Activated CD4-positive, alpha-beta T cell treated with anti-CD3 and anti-CD28 coated beads, Interleukin-2, amount 50 U/mL, for 24 hours (primary cell): Measurements from ENCODE around the gene LARGE1.

Source experiments
- DNase-seq, 2 donors: peaks; one replicate each; pipeline ENCODE4 v3.0.0-alpha.2; 2020; ENCODE audit warnings: low read depth in 1 of 2, low spot score in 1 of 2

Gene LARGE1

DNA sequence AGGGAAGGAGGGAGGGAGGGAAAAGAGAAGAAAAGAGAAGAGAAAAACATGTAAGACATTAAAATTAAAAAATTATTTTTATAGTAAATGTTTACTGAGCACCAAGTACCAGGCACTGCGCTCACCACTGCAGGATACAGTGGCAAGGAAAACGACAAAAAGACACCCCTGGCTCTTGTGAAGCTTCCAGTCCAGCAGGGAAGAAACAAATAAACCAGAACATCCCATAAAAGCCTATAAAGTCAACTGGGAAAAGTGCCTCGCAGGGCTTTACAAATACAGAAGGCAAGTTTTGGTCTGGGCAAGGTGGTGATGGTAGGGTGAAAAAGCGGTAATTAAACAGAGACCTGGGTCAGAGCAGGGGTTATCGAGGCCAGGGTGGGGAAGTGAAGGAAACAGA, 33.6 kb downstream of the LARGE1 start:
- DNase-seq = no peak

DNA sequence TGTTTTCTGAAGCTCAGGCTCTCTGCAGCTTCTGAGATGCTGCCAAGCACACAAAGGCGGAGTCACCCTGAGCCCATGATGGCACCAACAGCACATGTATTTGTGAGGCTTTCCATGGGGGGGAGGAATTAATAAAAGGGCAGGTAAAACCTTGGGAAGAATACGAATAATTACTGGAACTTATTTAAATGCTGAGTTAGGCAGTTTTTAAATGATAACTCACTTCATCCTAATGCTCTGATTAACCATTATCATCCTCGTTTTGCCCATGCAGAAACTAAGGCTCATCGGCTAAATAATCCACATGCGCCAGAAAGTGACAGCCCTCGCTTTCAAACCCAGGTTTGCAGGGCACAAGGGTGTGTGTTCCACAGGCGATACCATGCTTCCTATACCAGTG, 35.4 kb downstream of the LARGE1 start:
- no peak for DNase-seq

DNA sequence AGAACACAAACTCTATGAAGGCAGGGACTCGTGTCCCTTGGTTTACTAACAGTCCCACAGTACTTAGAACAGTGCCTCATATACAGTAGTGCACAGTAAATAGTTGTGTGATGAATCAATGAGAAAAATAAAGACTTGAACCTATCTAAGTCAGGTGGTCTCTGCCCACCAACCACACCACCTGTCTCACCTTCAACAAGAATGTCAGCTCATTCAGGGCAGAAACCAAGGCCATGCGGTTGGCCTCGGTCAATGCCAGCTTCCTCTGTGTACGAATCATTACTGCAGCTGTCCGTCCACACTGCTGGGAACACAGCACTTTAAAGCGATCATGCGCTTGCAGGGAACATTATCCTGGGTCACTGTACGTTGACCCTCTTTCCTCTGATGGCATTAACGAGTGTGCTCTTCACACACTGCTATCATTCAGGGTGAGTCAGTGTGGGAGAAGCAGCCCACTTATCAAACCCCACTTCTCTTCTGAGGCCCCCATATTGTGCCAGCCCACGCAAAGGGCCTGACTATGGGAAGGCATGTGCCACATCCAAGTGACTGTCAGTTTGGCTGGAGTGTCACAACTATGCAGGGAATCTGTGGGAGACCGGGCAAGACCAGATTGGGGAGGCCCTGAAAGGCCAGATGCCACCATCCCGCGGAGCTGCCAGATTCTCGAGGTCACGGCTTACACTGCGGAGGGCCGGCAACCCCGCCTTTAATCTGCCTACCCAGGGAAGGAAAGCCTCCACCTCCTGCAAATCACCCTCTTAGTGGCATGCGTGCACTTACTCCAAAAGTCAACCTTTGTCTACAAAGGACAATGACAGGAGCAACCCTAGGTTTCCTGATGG, 36.1 kb downstream of the LARGE1 start:
- DNase-seq = no peak

DNA sequence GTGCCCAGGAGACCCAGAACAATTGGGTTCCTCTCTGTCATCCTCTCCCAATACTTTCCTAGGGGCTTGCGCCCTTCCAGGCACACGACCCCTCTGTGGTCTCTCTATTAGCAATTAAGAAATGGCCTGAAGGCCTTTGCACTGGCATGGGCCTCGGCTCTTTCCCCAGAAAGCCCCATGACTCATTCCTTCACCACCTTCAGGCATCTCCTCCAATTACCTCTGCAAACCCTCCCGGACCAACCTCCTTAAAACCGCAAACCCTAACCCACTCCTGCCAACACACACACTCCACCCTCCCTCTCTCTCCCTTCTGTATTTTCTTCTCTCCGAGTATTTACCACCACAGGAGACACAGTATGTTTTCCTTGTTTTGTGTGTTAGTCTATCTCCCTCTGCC, 36.7 kb downstream of the LARGE1 start:
- no peak for DNase-seq

DNA sequence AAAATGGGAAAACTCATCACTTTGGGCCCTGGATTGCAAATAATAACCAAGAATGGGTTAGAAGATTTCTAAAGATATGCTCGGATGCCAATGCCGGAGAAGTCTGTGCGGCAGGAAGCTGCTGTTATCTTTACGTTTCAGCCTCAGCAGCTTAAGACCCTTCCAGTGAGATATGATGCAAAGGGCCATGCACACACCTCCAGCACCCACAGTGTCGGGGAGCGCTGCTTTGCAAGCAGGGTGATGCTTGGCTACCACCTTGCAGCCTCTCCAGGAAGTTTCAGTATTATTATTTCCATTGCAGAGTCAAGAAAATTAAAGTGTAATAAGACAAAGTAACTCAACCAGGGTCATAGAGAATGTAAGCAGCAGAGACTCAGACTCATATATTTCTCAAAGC, 37.3 kb downstream of the LARGE1 start:
- no peak for DNase-seq

DNA sequence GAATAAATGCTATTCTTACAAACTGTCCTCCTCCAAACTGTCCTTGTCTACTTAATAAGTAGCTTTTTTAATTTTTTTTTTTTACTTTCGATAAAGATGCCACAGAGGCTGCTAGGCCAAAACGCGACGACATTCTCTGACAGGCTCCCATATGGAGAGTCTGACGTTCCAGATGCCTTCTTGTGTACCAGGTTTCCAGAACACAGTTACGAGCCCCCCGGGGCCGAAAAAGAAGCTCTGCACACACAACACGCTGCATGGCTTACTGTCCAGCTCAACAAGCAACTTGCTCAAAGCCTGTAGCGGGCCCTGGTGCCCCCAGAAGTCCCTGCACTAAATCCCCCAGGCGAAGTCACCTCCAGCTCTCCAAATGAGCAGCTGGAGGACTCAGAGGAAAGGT, 39.3 kb downstream of the LARGE1 start:
- no peak for DNase-seq

DNA sequence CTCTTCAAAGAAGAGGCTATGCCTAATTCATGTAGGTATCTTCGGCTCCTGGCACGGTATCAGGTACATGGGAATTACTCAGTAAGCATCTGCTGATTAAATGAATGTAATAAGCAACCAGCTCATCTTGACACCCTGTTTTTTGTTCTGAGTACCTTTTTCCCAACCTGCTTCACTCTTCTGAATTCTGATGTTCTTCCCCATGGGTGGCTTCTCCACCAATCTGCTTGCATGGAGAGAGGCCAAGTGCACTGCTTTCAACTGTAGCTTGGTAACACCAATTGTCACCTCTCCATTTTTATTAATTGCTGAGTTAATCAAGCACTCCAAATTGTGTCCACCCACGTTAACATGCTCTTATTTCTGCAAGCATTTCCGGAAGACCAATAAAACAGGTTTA, 40.5 kb downstream of the LARGE1 start:
- no peak for DNase-seq

DNA sequence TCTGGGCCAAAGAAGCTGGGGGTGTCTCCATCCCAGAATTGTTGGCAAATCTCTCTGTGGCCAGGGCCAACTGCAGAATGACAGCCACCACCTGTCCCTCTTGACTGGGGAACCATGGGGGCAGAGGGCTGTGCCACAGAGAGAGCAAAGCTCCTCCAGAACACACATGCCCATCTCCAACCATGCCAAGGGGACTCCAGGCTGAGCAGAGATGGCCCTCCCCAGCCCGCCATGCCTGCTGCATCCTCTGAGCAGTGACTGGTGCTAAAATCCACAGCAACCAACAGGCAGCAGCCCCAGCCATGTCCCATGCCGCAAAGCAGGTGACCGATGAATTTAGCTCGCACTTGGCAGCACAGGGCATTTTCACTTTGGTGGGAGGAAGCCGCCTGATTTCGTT, 45.0 kb downstream of the LARGE1 start:
- no peak for DNase-seq

DNA sequence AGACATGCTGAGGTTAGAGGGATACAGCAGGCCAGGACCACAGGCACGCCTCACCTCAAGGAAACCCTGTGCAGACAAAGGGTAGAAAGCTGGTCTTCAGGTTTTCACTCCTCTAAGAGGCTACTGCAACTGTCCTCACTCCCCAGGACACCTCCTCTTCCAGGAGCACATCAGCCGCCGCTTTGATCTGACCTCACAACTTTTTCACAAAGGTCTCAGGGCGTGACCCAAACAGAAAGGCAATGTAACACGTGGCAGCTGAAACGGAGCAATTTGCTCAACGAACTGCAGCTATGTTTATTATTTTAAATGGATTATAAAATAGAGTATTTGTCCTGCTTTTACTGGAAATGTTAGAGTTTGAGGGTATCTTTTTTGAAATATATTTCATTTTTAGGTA, 46.1 kb downstream of the LARGE1 start:
- DNase-seq = no peak

DNA sequence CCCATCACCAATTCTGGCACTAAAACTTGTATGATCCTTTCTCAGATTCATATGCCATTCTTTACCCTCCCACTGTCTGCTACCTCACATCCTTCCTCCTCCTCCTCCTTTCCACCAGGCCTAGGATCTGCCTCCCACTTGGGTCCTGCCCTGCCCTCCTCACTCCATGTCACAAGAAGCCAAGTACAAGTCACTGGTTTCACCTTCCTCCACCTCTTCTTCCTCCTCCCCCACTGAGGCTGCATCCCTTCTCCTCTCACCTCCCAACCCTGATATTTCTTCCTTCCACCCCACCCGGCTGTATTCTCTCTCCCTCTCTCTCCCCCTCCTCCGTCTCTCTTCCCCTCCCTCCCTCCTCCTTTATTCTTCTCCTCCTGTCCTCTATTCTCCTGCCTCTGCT, 46.6 kb downstream of the LARGE1 start:
- no peak for DNase-seq

DNA sequence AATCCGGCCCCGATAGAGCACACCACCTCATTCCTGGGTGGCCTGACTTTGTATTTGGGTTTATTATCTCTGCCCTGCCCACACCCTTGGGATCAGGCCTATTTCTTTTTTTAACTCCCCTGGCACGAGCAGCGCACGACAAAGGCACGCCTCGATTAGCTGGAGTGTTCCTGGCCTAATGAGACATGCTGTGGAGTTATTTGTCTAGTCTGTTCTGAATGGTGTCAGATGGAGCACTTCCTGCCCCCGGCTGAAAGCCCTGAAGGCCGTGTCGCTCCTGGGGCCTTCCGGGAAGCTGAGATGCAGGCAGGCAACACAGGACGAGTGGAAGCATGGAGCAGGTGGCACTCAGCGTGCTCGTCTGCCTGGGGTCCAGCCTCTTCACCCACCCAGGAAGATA, 47.1 kb downstream of the LARGE1 start:
- no peak for DNase-seq

DNA sequence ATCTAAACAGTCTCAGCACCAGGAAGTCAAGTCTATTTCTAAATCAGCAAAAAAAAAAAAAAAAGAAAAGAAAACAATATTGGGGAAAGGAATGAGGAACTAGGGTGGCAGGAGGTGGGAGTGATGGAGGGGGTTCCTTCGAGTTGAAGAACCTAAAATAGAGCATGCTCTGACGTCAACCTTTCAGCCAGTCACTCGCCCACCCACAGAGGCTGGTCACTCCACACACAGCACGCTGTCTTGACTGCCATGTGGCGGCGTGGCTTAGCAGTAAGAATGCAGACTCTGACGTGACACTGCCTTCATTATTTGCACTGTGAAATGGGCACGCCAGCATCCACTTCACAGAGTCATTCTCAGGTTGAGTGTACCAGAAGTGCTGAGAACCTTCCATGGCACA, 48.3 kb downstream of the LARGE1 start:
- no peak for DNase-seq

DNA sequence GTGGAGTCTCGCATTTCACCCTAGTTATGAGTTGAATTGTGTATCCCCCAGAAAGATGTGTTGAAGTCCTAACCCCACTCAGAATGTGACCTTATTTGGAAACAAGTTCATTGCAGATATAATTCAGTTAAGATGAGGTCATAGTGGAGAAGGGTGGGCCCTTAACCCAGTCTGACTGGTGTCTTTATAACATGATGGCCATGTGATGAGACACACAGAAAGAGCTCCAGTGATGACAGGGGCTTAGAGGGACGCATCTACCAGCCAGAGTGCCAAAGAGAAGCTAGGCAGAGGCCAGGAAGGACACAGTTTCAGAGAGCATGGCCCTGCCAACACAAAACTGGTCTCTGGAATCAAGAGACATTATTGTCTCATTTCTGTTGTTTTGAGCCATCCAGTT, 50.3 kb downstream of the LARGE1 start:
- DNase-seq = no peak

DNA sequence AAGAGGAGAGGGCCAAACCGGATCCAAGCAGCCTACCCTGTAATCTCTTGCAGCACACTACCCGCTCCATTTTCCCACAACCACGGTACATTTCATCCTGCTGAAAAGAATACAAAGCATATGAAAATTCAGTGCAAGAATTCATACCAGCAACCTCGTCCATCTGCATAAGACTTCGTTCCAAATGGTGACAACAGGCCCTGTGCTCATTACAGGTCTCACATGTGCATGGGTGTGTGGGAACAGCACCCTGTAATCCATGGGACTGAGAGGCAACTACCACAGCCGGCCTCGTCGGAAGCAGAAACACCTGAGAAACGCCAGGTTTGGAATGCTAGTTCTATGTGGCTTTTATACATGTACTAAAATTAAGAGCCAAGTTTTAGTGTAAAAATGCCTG, 52.3 kb downstream of the LARGE1 start:
- no peak for DNase-seq

DNA sequence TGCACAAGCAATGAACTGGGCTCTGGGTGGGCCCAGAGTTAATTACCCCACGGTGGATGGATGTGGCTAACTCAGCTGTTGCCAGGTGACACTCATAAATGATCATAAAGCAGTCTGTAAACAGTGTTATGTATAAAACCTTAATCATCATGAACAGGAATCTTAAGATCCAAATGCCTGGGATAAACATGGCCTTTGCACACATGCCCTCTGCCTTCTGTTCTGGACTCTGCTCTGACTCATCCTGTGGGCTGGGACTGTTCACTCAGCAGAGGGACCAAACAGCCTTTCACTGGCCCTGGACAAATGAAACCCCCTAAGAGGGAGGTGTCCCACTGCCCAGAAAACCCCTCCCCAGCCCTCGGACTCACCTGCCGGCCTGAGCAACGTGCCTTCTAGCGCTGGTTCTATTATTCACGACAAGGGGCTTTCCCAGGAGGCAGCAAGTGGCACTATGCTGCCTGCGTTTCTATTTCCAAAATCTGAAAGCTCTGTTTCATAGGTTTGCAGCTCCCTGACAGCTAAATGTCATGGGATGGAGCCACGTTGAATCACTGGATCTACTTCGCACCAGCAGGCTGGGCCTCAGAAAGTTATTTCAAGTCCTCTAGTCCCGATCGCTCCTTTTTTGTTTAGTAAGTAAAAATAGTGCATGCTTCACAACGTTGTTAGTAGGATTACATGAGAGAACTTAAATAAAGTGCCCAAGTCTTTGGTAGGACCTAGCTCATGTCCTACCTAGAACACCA, 53.0 kb downstream of the LARGE1 start:
- no peak for DNase-seq

DNA sequence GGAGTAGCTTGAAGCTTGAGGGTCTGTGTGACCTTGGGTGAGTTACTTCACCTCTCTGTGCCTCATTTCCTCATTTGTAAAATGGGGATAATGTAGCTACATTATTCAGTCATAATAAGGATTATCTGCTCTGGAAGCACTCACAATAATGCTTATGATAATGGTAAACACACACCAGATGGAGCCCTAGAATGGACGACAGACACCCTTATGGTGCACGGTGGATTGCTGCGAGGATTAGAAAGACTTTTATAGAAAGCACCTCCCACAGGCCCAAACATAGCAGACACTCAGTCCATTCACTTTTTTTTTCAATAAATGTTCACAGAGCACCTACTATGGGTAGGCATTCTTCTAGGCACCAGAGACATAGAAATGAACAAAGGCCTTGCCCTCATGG, 53.8 kb downstream of the LARGE1 start:
- DNase-seq = no peak

DNA sequence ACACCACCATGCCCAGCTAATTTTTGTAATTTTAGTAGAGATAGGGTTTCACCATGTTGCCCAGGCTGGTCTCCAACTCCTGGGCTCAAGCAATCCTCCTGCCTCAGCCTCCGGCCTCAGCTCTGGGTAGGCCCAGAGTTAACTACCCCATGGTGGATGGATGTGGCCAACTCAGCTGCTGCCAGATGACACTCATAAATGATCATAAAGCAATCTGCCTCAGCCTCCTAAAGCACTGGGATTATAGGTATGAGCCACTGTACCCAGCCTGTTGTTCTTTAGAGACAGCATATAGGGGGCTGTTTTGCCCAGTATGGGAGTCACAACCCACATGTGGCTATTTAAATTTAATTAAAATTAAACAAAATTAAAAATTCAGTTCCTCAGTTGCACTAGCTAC, 54.3 kb downstream of the LARGE1 start:
- no peak for DNase-seq

DNA sequence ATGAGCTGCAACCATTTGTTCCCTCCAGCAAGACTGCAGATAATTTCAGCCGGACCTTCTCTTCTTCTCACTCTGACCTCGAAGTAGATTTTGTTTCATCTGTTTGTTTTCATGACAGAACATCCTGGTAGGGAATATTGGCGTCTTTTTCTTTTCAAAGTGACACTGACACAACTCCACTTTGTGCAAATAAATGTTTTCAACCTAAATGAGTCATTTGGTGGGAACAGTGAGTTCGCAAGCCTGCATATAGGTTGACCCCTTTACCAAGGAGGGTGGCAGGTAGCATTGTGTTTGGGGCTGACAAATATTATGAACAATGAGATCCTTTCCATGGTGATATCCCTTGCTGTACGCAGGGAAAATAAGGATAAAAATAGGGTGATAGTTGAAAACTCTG, 55.0 kb downstream of the LARGE1 start:
- DNase-seq = no peak

DNA sequence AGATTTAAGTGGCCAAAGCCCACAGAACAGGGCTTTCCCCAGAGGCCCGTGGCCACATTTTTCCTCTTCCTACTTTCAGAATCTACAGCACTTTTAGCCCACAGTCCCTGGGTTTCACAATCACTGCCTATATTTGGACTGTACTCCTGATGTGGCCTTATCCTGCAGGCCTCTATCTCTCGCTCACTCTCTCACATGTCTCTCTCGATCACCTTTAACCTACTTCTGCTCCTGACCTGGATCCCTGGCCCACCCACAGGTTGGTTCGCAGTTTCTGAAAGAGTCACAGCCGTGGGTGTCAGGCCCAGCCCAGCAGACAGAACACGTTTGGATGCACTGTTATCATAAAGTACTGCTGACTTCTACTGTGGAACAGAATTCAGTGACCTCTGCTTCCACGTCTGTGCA, 55.5 kb downstream of the LARGE1 start:
- no peak for DNase-seq

DNA sequence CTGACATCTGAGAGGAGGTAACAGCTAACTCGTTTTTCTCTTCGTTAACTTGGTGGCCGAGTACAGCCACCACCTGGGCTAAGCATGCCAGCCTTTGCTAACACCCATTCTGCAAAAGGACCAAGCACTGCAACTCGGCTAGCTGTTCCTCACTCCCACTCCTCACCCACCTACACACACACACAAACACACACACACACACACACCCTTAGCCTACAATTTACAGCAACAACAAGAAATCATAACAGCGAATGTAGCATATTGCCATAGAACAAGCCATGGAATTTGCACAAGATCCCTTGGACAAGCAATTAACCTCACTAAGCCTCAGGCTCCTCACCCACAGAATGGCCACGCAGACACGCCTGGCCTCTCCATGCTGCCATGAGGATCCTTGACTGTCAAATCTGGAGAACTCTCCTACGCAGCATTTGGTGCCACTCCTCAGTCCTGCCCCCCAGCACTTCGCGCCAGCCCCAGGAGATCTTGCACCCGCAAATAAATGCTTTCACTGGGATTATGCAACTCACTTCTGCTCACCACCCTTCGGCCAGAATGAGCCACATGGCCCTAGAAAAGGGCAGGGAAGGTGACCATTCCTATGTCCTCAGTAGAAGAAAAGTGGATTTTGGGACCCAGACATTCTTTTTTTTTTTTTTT, 58.9 kb downstream of the LARGE1 start:
- DNase-seq = no peak

DNA sequence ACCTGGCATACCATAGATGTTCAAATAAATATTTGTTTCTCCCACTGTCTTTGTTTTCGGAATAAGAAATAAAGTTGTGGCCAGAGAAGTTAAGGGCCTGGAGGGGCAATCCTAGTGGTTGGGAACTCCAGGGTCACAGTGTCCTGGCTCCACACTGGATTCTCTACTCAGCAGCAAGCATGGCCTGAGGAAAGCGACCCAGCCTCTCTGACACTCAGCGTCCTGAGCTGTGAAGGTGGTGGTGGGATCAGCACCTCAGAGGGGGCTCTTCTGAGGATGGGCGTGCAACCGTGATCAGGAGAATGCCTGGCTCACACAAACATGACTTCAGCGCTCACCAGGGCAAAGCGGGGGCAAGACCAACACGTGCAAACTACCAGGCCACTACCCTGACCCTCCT, 59.9 kb downstream of the LARGE1 start:
- no peak for DNase-seq

DNA sequence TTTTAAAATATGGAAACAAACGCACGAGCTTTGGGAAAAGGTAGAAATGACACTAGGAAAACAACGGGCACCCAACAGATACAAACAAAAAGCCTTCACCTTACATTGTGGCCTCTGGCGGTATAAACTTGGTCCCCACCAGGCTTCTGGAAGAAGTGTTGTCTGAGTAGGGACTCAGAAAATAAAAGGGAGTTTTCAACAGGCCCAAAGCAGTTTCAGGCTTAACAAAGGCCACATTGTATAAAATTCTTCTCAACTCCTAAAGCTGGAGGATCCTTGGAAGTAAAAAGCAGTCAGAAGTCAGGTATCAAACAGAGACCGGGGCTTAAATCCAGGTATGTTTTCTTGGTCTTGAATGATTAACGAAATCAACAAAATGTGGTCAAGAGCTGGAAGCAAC, 61.0 kb downstream of the LARGE1 start:
- no peak for DNase-seq
